HepG2 (cell line): ENCODE measurements around the gene PARVA. TPM values are rescaled to one million over a fixed set of nuclear protein-coding genes. Genes with fewer than 3 reads are reported as not detected.

Source experiments
- ATAC-seq: fragments of 200-7000 bp; cut with Tn5 transposase; 3 replicates; pipeline ENCODE4 v1.9.1; 2020; ENCODE audit warnings: mild to moderate bottlenecking, moderate library complexity
- BruUV-seq: library from RNA; stranded (reverse); fragments of 400-500 nt; replicated peaks from 2 replicates; lab custom pipeline; 2021; lab: Mats Ljungman, UMichigan
- CTCF ChIA-PET: fragments of 300-600 bp; formaldehyde crosslinking; extraction: SDS; loops from one replicate; lab custom pipeline; 2021; ENCODE audit warnings: low total read pairs, inconsistent platforms, low intra/inter-chr PET ratio; lab: Yijun Ruan, JAX
- POLR2A ChIA-PET: fragments of 350-600 bp; sonication (Branson Sonifier 250); formaldehyde crosslinking; loops from one replicate; lab custom pipeline; 2020; ENCODE audit warnings: antibody characterized with exemption, inconsistent platforms; lab: Yijun Ruan, JAX
- DNase-seq: peaks from one replicate; pipeline ENCODE4 v3.0.0-alpha.2; 2015; ENCODE audit warnings: low spot score
- FAIRE-seq: peaks from 3 replicates; lab custom pipeline; 2011; peaks lifted over from hg19 to GRCh38; lab: Jason Lieb, UNC
- H2AFZ ChIP-seq: one replicate; pipeline ENCODE4 v1.6.1; 2011; ENCODE audit warnings: low read length, inconsistent platforms
- H3K27ac ChIP-seq: fragments of 300-600 bp; 3 replicates; pipeline ENCODE4 v1.8.0; 2011; ENCODE audit warnings: mixed run types, mild to moderate bottlenecking, mixed read lengths, low read length, inconsistent platforms; ENCODE audit not compliant: insufficient read depth; ENCODE audit errors: extremely low read length
- H3K27me3 ChIP-seq, 2 experiments: fragments of 200-600 bp in 1 of 2; 2 replicates in 1 of 2; 3 replicates in 1 of 2; pipeline versions ENCODE4 v1.6.0 to v1.8.0; 2011; ENCODE audit warnings: low read length in 2 of 2, mild to moderate bottlenecking in 2 of 2, moderate library complexity in 2 of 2, inconsistent platforms in 1 of 2; ENCODE audit not compliant: insufficient read depth in 2 of 2, control insufficient read depth in 1 of 2
- H3K36me3 ChIP-seq, 2 experiments: fragments of 200-600 bp in 1 of 2; replicated peaks in 1 of 2; 2 replicates in 1 of 2; 3 replicates in 1 of 2; pipeline versions ENCODE4 v1.5.1 to v1.8.0; 2011; ENCODE audit warnings: low read length in 2 of 2, inconsistent platforms in 1 of 2; ENCODE audit not compliant: insufficient read depth in 2 of 2, control insufficient read depth in 1 of 2
- H3K4me1 ChIP-seq: 2 replicates; pipeline ENCODE4 v1.5.1; 2012; ENCODE audit warnings: low read length, inconsistent platforms; ENCODE audit not compliant: insufficient read depth
- H3K4me2 ChIP-seq: 2 replicates; pipeline ENCODE4 v1.6.0; 2011; ENCODE audit warnings: low read depth, low read length, inconsistent platforms
- H3K4me3 ChIP-seq, 3 experiments: fragments of 200-600 bp in 1 of 3; sonication (generic), shearing (Covaris generic) in 1 of 3; replicated peaks in 1 of 3; 2 replicates each; pipeline ENCODE4 v1.5.1; 2011 to 2016; ENCODE audit warnings: low read length in 3 of 3, inconsistent platforms in 2 of 3, low read depth in 2 of 3, mild to moderate bottlenecking in 2 of 3, control low read depth in 1 of 3, mixed read lengths in 1 of 3; ENCODE audit not compliant: insufficient read depth in 1 of 3
- H3K79me2 ChIP-seq: one replicate; pipeline ENCODE4 v1.6.1; 2011; ENCODE audit warnings: low read length, inconsistent platforms; ENCODE audit not compliant: insufficient read depth
- H3K9ac ChIP-seq: 2 replicates; pipeline ENCODE4 v1.6.0; 2011; ENCODE audit warnings: mild to moderate bottlenecking, low read depth, low read length, inconsistent platforms; ENCODE audit not compliant: insufficient read depth
- H3K9me3 ChIP-seq: 2 replicates; pipeline ENCODE4 v1.5.1; 2012; ENCODE audit warnings: mild to moderate bottlenecking, low read length
- H4K20me1 ChIP-seq: 2 replicates; pipeline ENCODE4 v1.6.0; 2011; ENCODE audit warnings: inconsistent platforms, mild to moderate bottlenecking, low read length, moderate library complexity; ENCODE audit not compliant: insufficient read depth
- AGO1 ChIP-seq: fragments of 200-400 bp; formaldehyde crosslinking; IDR thresholded peaks from 2 replicates; pipeline ENCODE4 v1.6.1; 2017; ENCODE audit warnings: mild to moderate bottlenecking, low read depth, low read length, moderate library complexity; ENCODE audit not compliant: poor library complexity, severe bottlenecking
- CBX2 ChIP-seq, 2 experiments: fragments of 200-600 bp in 1 of 2; sonication (generic); formaldehyde crosslinking in 1 of 2; IDR thresholded peaks; 2 replicates each; pipeline versions ENCODE4 v1.7.0 to v1.8.1; 2018 to 2022; ENCODE audit warnings: low read depth in 2 of 2, low read length in 1 of 2, mild to moderate bottlenecking in 1 of 2, missing genetic modification reagents in 1 of 2
- GABPB1 ChIP-seq: IDR thresholded peaks from 2 replicates; pipeline ENCODE4 v1.6.1; 2016; ENCODE audit warnings: mild to moderate bottlenecking, missing genetic modification reagents, moderate library complexity, missing compliant biosample characterization
- NFATC3 ChIP-seq: sonication (generic); formaldehyde crosslinking; IDR thresholded peaks from 2 replicates; pipeline ENCODE4 v1.5.1; 2020; ENCODE audit warnings: mild to moderate bottlenecking, missing genetic modification reagents
- NFKB2 ChIP-seq: sonication (generic); formaldehyde crosslinking; IDR thresholded peaks from 2 replicates; pipeline ENCODE4 v1.4.0; 2020; ENCODE audit warnings: missing genetic modification reagents, borderline replicate concordance
- ZNF484 ChIP-seq: sonication (generic); formaldehyde crosslinking; IDR thresholded peaks from 2 replicates; pipeline ENCODE4 v1.5.1; 2020; ENCODE audit warnings: mild to moderate bottlenecking, low read depth, missing genetic modification reagents, borderline replicate concordance
- ZNF678 ChIP-seq: sonication (generic); formaldehyde crosslinking; IDR thresholded peaks from 2 replicates; pipeline ENCODE4 v1.4.0; 2020; ENCODE audit warnings: mild to moderate bottlenecking, missing genetic modification reagents
- in situ Hi-C: cut with HindIII; loops from 2 replicates; pipeline ENCODE4 v1.10.0; 2017; ENCODE audit warnings: low pct_unique_long_range_greater_than_20kb; ENCODE audit not compliant: extremely low pct_ligation_motif_present
- intact Hi-C: fragments of 100-400 bp; cut with micrococcal nuclease; formaldehyde crosslinking; loops from one replicate; pipeline ENCODE4 v1.10.0; 2022; ENCODE audit not compliant: unreplicated experiment
- polyA plus RNA-seq, 8 experiments: library from polyadenylated mRNA; depleted of rRNA in 3 of 8; stranded (reverse) in 7 of 8; unstranded in 1 of 8; fragments of >200 nt; fragmentation: Illumina TruSeq in 4 of 8; extraction: Trizol in 4 of 8; gene quantifications; 2 replicates each; pipeline versions ENCODE4 v1.2.1 to v1.2.3, GENCODE V29; 2011 to 2016; ENCODE audit warnings: low read depth in 4 of 8, missing spikeins in 1 of 8, mixed read lengths in 1 of 8; ENCODE audit not compliant: insufficient read depth in 1 of 8
- total RNA-seq, 5 experiments: library from RNA; depleted of rRNA; stranded (reverse); fragments of >200 nt; fragmentation: Illumina TruSeq; extraction: Trizol; gene quantifications; 2 replicates each; pipeline ENCODE4 v1.2.3, GENCODE V29; 2016; ENCODE audit warnings: low read depth in 1 of 5
- TF ChIP-seq, protein P1 (sequence below): IDR thresholded peaks from 2 replicates; pipeline ENCODE4 v1.6.1; 2018; ENCODE audit warnings: missing genetic modification reagents, mild to moderate bottlenecking, missing compliant biosample characterization
- TF ChIP-seq, protein P2 (sequence below): IDR thresholded peaks from 2 replicates; pipeline ENCODE4 v1.6.1; 2016; ENCODE audit warnings: missing biosample characterization, missing genetic modification reagents, low read depth

Gene PARVA
- total and polyA plus RNA-seq, 2 of the 13 experiments (the other 11 are each of a cell fraction or from before 2014, with no cell fraction given): 5.9 to 9.1 TPM

GRCh38 chr11:12506404-12506921 is 129.1 kb downstream of the PARVA start:
- Histone ChIP-seq H3K9me3 (no peaks in the 10 kb centered on the region), H3K4me2 (no peak overlapping the region), H3K9ac (no peak overlapping the region), H2AFZ (no peak overlapping the region), H3K4me1 (0 out of 2 replicates have a peak, but pooled peaks cover 6% of the 10 kb centered on the region), H3K36me3 (peaks cover 2% of the 10 kb centered on the region in 2 experiments; a peak in 2 of 5 replicates), H3K27ac (no peak overlapping the region)
- in situ Hi-C loops: no loop called here
- POLR2A ChIA-PET: no interaction called here
- no peak for TF ChIP-seq ZNF678 (CRISPR knock-in tag)
- TF ChIP-seq ZNF484 (CRISPR knock-in tag): no peak
- no peak for TF ChIP-seq AGO1
- TF ChIP-seq GABPB1 (CRISPR knock-in tag): no peak
- no peak for TF ChIP-seq NFATC3 (CRISPR knock-in tag)
- TF ChIP-seq, protein P1, sequence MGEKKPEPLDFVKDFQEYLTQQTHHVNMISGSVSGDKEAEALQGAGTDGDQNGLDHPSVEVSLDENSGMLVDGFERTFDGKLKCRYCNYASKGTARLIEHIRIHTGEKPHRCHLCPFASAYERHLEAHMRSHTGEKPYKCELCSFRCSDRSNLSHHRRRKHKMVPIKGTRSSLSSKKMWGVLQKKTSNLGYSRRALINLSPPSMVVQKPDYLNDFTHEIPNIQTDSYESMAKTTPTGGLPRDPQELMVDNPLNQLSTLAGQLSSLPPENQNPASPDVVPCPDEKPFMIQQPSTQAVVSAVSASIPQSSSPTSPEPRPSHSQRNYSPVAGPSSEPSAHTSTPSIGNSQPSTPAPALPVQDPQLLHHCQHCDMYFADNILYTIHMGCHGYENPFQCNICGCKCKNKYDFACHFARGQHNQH (CRISPR knock-in tag): no peak
- TF ChIP-seq NFKB2 (CRISPR knock-in tag): no peak
- TF ChIP-seq CBX2 (IDR thresholded peaks at IDR 0.05; ENCODE audit: low read depth, low read length): no peak
- TF ChIP-seq CBX2 (CRISPR knock-in tag; IDR thresholded peaks at IDR 0.05; ENCODE audit: low read depth): no peak
- TF ChIP-seq, protein P2, sequence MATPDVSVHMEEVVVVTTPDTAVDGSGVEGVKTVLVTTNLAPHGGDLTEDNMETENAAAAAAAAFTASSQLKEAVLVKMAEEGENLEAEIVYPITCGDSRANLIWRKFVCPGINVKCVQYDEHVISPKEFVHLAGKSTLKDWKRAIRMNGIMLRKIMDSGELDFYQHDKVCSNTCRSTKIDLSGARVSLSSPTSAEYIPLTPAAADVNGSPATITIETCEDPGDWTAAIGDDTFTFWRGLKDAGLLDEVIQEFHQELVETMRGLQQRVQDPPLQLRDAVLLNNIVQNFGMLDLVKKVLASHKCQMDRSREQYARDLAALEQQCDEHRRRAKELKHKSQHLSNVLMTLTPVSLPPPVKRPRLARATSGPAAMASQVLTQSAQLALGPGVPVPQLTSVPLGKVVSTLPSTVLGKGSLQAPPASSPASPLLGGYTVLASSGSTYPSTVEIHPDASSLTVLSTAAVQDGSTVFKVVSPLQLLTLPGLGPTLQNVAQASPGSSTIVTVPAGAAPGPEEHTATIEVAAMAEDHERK (CRISPR knock-in tag): no peak
- TF ChIP-seq, all 625 proteins: peak for 0
- intact Hi-C loops: no loop called here
- ATAC-seq: no peak
- Histone ChIP-seq H3K27me3 (no peaks in the 10 kb centered on the region; a peak in 1 of 5 replicates), H3K4me3 (no peak overlapping the region), H4K20me1 (no peaks in the 10 kb centered on the region), H3K79me2 (no peaks in the 10 kb centered on the region)
- no TSS peak for BruUV-seq
- CTCF ChIA-PET: no interaction called here
- no peak for DNase-seq
- FAIRE-seq: no peak
